Ovary (tissue), 9 donors: ENCODE results near the gene PRR19. TPM values are rescaled to one million over a fixed set of nuclear protein-coding genes. Genes with fewer than 3 reads are reported as not detected.
A peak's percentile ranks its signal among the peaks of the same experiment; 100 is the strongest.

Experiments used
- DNase-seq, 5 donors: peaks; one replicate each; pipeline ENCODE4 v3.0.0-alpha.2; 2019 to 2020
- H3K27ac ChIP-seq, 2 donors: fragments of 200-600 bp; one replicate each; pipeline versions ENCODE4 v1.5.1 to v1.8.0; 2019 to 2022
- H3K27me3 ChIP-seq: fragments of 200-600 bp; one replicate; pipeline ENCODE4 v1.8.0; 2022
- H3K36me3 ChIP-seq: fragments of 200-600 bp; sonication (generic); one replicate; pipeline ENCODE4 v1.5.1; 2019
- H3K4me1 ChIP-seq: one replicate; pipeline ENCODE4 v1.8.1; 2013; ENCODE audit warnings: mild to moderate bottlenecking, moderate library complexity; ENCODE audit not compliant: insufficient read depth
- H3K4me3 ChIP-seq: fragments of 200-600 bp; sonication (generic); one replicate; pipeline ENCODE4 v1.5.1; 2017
- H3K9me3 ChIP-seq, 2 donors: fragments of 200-600 bp in 1 of 2; sonication (generic) in 1 of 2; one replicate each; pipeline versions ENCODE4 v1.5.1 to v1.8.1; 2013 to 2019; ENCODE audit warnings: mild to moderate bottlenecking in 1 of 2, moderate library complexity in 1 of 2
- CTCF ChIP-seq, 3 donors: fragments of 450-650 bp in 2 of 3; fragments of 200-600 bp in 1 of 3; IDR thresholded peaks; one replicate each; pipeline versions ENCODE4 v1.5.1 to v1.8.0; 2016 to 2022; ENCODE audit warnings: antibody characterized with exemption in 3 of 3, mild to moderate bottlenecking in 1 of 3
- EP300 ChIP-seq: sonication (generic); formaldehyde crosslinking; IDR thresholded peaks from one replicate; pipeline ENCODE4 v1.6.1; 2017; ENCODE audit warnings: antibody characterized with exemption
- POLR2A ChIP-seq: fragments of 450-650 bp; IDR thresholded peaks from one replicate; pipeline ENCODE4 v1.6.1; 2017; ENCODE audit warnings: antibody characterized with exemption, mild to moderate bottlenecking, moderate library complexity
- WGBS, 3 donors: extraction: QIAGEN DNeasy Blood & Tissue Kit in 1 of 3; methylation state at CpG; one replicate each; pipeline versions ENCODE4 v1.1.5 to v1.1.7; 2013 to 2017; 5-methylcytosine and 5-hydroxymethylcytosine counted together
- intact Hi-C, 4 donors: fragments of 100-400 bp; cut with DNase I; formaldehyde crosslinking; loops; one replicate each; pipeline versions ENCODE4 v1.11.0 to v1.15.1; 2022 to 2023
- polyA plus RNA-seq, 2 donors: library from polyadenylated mRNA; stranded (reverse); fragments of 200-250 nt in 1 of 2; fragments of 350-450 nt in 1 of 2; fragmentation: Illumina TruSeq in 1 of 2; extraction: RNeasy Lipid Tissue Mini Kit (QIAGEN cat#74804) in 1 of 2; gene quantifications; one replicate each; pipeline ENCODE4 v1.2.3, GENCODE V29; 2013 to 2014
- total RNA-seq, 7 donors: library from RNA; depleted of rRNA in 2 of 7; stranded (reverse); fragments of >200 nt in 2 of 7; fragmentation: NEBNext Ultra II Directional in 3 of 7; extraction: Animal tissue kit (Norgen Biotek cat#: 25700) in 3 of 7; gene quantifications; one replicate each; pipeline versions ENCODE4 v1.1.0 to v1.2.4, GENCODE V29; 2016 to 2023
- donor health status: DM: no; HTN: no; CAD: no; lungs with moderate emphysema.
- donor health status: DM: no; HTN: no; CAD: no.
- donor health status: Bipolar disorder and iron deficiency.
- donor health status: DM: yes; HTN: yes; CAD: no.
- donor health status: DM: no; HTN: no; CAD: no.
- donor health status: DM: yes; HTN: yes; CAD: no.

Gene PRR19
- total and polyA plus RNA-seq, 9 donors: 0.58 to 2.9 (median 0.77) TPM; not detected in 2

GRCh38 chr19:42312370-42312769 is 10.4 kb downstream of the PRR19 start:
- Histone ChIP-seq H3K4me1 (peaks cover 3% of the 10 kb centered on the region), H3K27me3 (no peaks in the 10 kb centered on the region), H3K9me3 (no peaks in the 10 kb centered on the region), H3K36me3 (no peaks in the 10 kb centered on the region), H3K27ac (no peak overlapping the region), H3K4me3 (no peak overlapping the region)
- TF ChIP-seq EP300: no peak
- no peak for TF ChIP-seq CTCF (IDR thresholded peaks at IDR 0.05)
- TF ChIP-seq POLR2A: no peak
- no peak for DNase-seq
- 70 to 76% (median 76%) methylated on average over 5 of the region's 5 CpGs for WGBS, 3 donors
- intact Hi-C loops: no loop called here

- Histone ChIP-seq H3K9me3 (no peaks in the 10 kb centered on the region), H3K36me3 (no peaks in the 10 kb centered on the region), H3K4me3 (peak within 1 kb of the TSS; percentile 30), H3K27me3 (no peaks in the 10 kb centered on the region), H3K4me1 (peaks cover 3% of the 10 kb centered on the region), H3K27ac (no peak within 1 kb of the TSS)
- TF ChIP-seq EP300 (no peak), CTCF (IDR thresholded peaks at IDR 0.05) (peak in 1 of 3 donors; percentile 16)
- intact Hi-C loops: no loop called here
- peak; percentile 21 to 65 (median 42) for DNase-seq
- 0 to 2% (median 1%) methylated on average over 26 to 67 of the region's 67 CpGs for WGBS, 3 donors
Measured at GRCh38 chr19:42313096-42313839, 11.3 kb downstream of the PRR19 start, which contains the start of gene TMEM145. TMEM145 (plus strand) TSS chr19:42313309; CDS start chr19:42313377, 68 bp downstream.

GRCh38 chr19:42313840-42314755 is 12.2 kb downstream of the PRR19 start:
- H3K27me3 ChIP-seq: no peaks in the 10 kb centered on the region
- intact Hi-C loops: no loop called here
- 27 to 30% (median 29%) methylated on average over 25 to 26 of the region's 26 CpGs for WGBS, 3 donors

More at GRCh38 chr19:42313840-42314755, 12.2 kb downstream of the PRR19 start:
- DNase-seq: no peak
- peaks cover 3% of the 10 kb centered on the region for H3K4me1 ChIP-seq
- H3K9me3 ChIP-seq: no peaks in the 10 kb centered on the region
- H3K4me3 ChIP-seq: no peak overlapping the region
- TF ChIP-seq CTCF (IDR thresholded peaks at IDR 0.05) (no peak), EP300 (no peak), POLR2A (no peak)
- no peak overlapping the region for H3K27ac ChIP-seq
- H3K36me3 ChIP-seq: no peaks in the 10 kb centered on the region
